Glutamatergic neuron (in vitro differentiated cells): ENCODE data around the gene FOXJ2. TPM values are rescaled to one million over a fixed set of nuclear protein-coding genes. Genes with fewer than 3 reads are reported as not detected.

Experiments used
- DNase-seq: peaks from one replicate; pipeline ENCODE4 v3.0.0; 2022
- H3K27ac Mint-ChIP-seq: one replicate; pipeline ENCODE4 v1.8.0; 2020; ENCODE audit warnings: mild to moderate bottlenecking, mixed read lengths, inconsistent platforms; ENCODE audit not compliant: unreplicated experiment
- H3K27me3 Mint-ChIP-seq: one replicate; pipeline ENCODE4 v1.8.0; 2020; ENCODE audit warnings: mild to moderate bottlenecking, moderate library complexity, mixed read lengths, inconsistent platforms; ENCODE audit not compliant: unreplicated experiment
- H3K36me3 Mint-ChIP-seq: one replicate; pipeline ENCODE4 v1.8.0; 2020; ENCODE audit warnings: mild to moderate bottlenecking, mixed read lengths, inconsistent platforms; ENCODE audit not compliant: unreplicated experiment
- H3K4me1 Mint-ChIP-seq: one replicate; pipeline ENCODE4 v1.8.0; 2020; ENCODE audit warnings: mild to moderate bottlenecking, low read depth, mixed read lengths, inconsistent platforms; ENCODE audit not compliant: unreplicated experiment
- H3K4me3 Mint-ChIP-seq: one replicate; pipeline ENCODE4 v1.8.0; 2020; ENCODE audit warnings: mild to moderate bottlenecking, mixed read lengths, inconsistent platforms; ENCODE audit not compliant: unreplicated experiment
- H3K9me3 Mint-ChIP-seq: one replicate; pipeline ENCODE4 v1.8.0; 2020; ENCODE audit warnings: mild to moderate bottlenecking, moderate library complexity, mixed read lengths, inconsistent platforms; ENCODE audit not compliant: unreplicated experiment
- total RNA-seq: library from RNA; stranded (reverse); fragmentation: NEBNext Ultra II Directional; extraction: Animal tissue kit (Norgen Biotek cat#: 25700); gene quantifications from one replicate; pipeline ENCODE4 v1.2.1, GENCODE V29; 2021; ENCODE audit not compliant: unreplicated experiment
- TF ChIP-seq, protein P1 (sequence below): fragments of 200-600 bp; sonication (generic); IDR thresholded peaks from one replicate; pipeline ENCODE4 v1.5.0; 2021; ENCODE audit not compliant: partially characterized antibody, unreplicated experiment

Gene FOXJ2
- total RNA-seq, 1 donor from 2014 or later: 8.3 TPM

DNA sequence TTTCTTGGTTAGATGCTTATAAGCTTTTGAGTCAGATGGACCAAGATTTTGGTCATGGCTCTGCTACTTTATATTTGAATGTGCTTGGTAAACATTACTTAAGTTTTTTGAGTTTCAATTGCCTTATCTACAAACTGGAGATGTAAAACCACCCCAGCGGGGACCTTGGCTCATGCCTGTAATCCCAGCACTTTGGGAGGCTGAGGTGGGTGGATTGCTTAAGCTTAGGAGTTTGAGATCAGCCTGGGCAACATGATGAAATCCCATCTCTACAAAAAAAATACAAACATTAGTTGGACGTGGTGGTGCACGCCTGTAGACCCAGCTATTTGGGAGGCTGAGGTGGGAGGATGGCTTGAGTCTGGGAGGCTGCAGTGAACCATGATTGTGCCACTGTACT lies 60.8 kb downstream of the FOXJ2 start:
- Mint-ChIP-seq H3K27ac (no peak overlapping the region), H3K9me3 (no peaks in the 10 kb centered on the region), H3K4me1 (peaks cover 5% of the 10 kb centered on the region), H3K4me3 (no peak overlapping the region), H3K36me3 (peaks cover 5% of the 10 kb centered on the region), H3K27me3 (no peaks in the 10 kb centered on the region)
- no peak for DNase-seq
- TF ChIP-seq, protein P1, sequence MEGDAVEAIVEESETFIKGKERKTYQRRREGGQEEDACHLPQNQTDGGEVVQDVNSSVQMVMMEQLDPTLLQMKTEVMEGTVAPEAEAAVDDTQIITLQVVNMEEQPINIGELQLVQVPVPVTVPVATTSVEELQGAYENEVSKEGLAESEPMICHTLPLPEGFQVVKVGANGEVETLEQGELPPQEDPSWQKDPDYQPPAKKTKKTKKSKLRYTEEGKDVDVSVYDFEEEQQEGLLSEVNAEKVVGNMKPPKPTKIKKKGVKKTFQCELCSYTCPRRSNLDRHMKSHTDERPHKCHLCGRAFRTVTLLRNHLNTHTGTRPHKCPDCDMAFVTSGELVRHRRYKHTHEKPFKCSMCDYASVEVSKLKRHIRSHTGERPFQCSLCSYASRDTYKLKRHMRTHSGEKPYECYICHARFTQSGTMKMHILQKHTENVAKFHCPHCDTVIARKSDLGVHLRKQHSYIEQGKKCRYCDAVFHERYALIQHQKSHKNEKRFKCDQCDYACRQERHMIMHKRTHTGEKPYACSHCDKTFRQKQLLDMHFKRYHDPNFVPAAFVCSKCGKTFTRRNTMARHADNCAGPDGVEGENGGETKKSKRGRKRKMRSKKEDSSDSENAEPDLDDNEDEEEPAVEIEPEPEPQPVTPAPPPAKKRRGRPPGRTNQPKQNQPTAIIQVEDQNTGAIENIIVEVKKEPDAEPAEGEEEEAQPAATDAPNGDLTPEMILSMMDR: no peak

DNA sequence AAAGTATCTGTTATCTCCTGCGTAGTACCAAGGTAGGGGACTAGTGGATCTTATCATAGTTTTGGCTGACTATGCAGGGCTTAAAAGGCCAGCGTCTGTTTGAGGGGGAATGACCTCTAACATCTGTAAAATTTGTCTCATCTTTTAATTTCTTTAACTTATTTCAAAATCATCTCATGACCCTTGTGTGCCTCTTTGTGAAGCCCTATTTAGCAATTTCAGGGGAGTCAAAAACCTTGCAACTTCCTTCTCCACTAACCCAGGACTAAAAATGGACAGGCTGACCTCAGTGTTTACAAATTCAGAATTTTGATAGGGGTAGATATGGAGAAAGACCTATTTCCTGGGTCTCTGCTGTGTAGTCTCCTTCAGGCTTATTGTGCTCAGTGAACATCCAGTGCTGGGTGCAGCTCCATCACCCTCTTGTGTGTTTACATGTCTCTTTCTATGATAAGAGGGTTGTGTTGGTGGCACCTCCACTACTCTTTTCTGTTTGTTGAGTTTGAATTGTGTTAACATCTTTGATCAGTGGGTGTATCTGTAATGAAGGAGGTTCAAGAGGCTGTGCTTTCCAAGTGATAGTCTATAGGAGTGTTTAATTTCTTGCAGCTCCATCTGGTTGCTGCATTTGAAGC lies 63.9 kb downstream of the FOXJ2 start:
- Mint-ChIP-seq H3K36me3 (peaks cover 5% of the 10 kb centered on the region), H3K4me1 (no peaks in the 10 kb centered on the region), H3K9me3 (no peaks in the 10 kb centered on the region), H3K27me3 (no peaks in the 10 kb centered on the region), H3K27ac (no peak overlapping the region), H3K4me3 (no peak overlapping the region)
- TF ChIP-seq, protein P1: no peak
- no peak for DNase-seq

DNA sequence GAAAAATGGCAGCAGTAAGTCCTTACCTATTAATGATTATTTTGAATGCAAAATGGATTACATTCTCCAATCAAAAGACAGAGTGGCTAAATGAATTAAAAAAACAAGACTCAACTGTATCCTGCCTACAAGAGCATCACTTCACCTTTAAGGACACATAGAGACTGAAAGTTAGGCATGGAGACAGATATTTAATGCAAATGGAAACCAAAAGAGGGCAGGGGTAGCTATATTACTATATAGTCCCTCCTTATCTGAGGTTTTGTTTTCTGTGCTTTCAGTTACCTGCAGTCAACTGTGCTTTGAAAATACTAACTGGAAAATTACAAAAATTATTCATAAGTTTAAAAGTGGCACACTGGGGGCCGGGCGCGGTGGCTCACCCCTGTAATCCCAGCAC lies 66.7 kb downstream of the FOXJ2 start:
- TF ChIP-seq, protein P1: no peak
- no peaks in the 10 kb centered on the region for H3K4me1 Mint-ChIP-seq

More for the DNA sequence above, 66.7 kb downstream of the FOXJ2 start:
- no peak overlapping the region for H3K27ac Mint-ChIP-seq
- H3K36me3 Mint-ChIP-seq: peaks cover 11% of the 10 kb centered on the region
- H3K4me3 Mint-ChIP-seq: no peak overlapping the region
- DNase-seq: no peak
- no peaks in the 10 kb centered on the region for H3K9me3 Mint-ChIP-seq
- no peaks in the 10 kb centered on the region for H3K27me3 Mint-ChIP-seq

Other genes starting within 250 kb of the FOXJ2 start
- 1.3 TPM for gene NANOG, start 243.3 kb upstream of the FOXJ2 start, total RNA-seq
- 1.3 TPM for gene SLC2A14, start 159.8 kb upstream of the FOXJ2 start, total RNA-seq
- gene SLC2A3, start 96.5 kb upstream of the FOXJ2 start, total RNA-seq: 291 TPM
- not detected for gene C3AR1, start 33.6 kb downstream of the FOXJ2 start, total RNA-seq
- gene NECAP1, start 49.6 kb downstream of the FOXJ2 start, total RNA-seq: 88.2 TPM
- gene CLEC4A, start 90.9 kb downstream of the FOXJ2 start, total RNA-seq: 0.71 TPM
- gene ZNF705A, start 124.3 kb downstream of the FOXJ2 start, total RNA-seq: not detected
- gene FAM90A1, start 194.9 kb downstream of the FOXJ2 start, total RNA-seq: 0.54 TPM